Stimulated activated CD8-positive, alpha-beta memory T cell treated with anti-CD3 and anti-CD28 coated beads, Interleukin-15, amount 100 ng/mL, for 48 hours (primary cell): ENCODE measurements around the gene PRKAR1B.
"Not testable (repeated sequence)": the region's sequence is repeated elsewhere in the genome, so short reads cannot be mapped to it uniquely, and the experiment has no call there.

Experiments used
- DNase-seq, 2 donors: peaks; one replicate each; pipeline ENCODE4 v3.0.0-alpha.2; 2020; ENCODE audit warnings: low read depth in 2 of 2

The PRKAR1B gene

GRCh38 chr7:621572-622285 lies 105.4 kb downstream of the PRKAR1B start:
- no peak for DNase-seq

GRCh38 chr7:620885-621284 lies 106.2 kb downstream of the PRKAR1B start:
- DNase-seq = no peak

- DNase-seq = no peak
Observed at GRCh38 chr7:620056-620455, 107.0 kb downstream of the PRKAR1B start.

GRCh38 chr7:619368-619840 lies 107.7 kb downstream of the PRKAR1B start:
- DNase-seq = no peak

- no peak for DNase-seq
Observed at GRCh38 chr7:618539-619367, 108.3 kb downstream of the PRKAR1B start.

GRCh38 chr7:617614-618538 lies 109.2 kb downstream of the PRKAR1B start:
- no peak for DNase-seq

GRCh38 chr7:613442-614140 lies 113.5 kb downstream of the PRKAR1B start:
- no peak for DNase-seq

GRCh38 chr7:611837-612236 lies 115.2 kb downstream of the PRKAR1B start:
- DNase-seq = not testable (repeated sequence)

- DNase-seq = no peak
Observed at GRCh38 chr7:611281-611810, 115.7 kb downstream of the PRKAR1B start.

GRCh38 chr7:610531-611280 lies 116.4 kb downstream of the PRKAR1B start:
- DNase-seq = no peak

GRCh38 chr7:610141-610530 lies 116.9 kb downstream of the PRKAR1B start:
- no peak for DNase-seq

- no peak for DNase-seq
Observed at GRCh38 chr7:609365-609764, 117.7 kb downstream of the PRKAR1B start.

- DNase-seq = no peak
Observed at GRCh38 chr7:608954-609353, 118.1 kb downstream of the PRKAR1B start.

- no peak for DNase-seq
Observed at GRCh38 chr7:608361-608760, 118.7 kb downstream of the PRKAR1B start.

GRCh38 chr7:607938-608337 lies 119.1 kb downstream of the PRKAR1B start:
- no peak for DNase-seq

GRCh38 chr7:605661-606450 lies 121.2 kb downstream of the PRKAR1B start:
- no peak for DNase-seq

GRCh38 chr7:604884-605531 lies 122.1 kb downstream of the PRKAR1B start:
- peak in 1 of 2 donors; percentile 45 for DNase-seq

- DNase-seq = peak; percentile 95 to 96
Observed at GRCh38 chr7:604001-604883, 122.8 kb downstream of the PRKAR1B start.
